ACC112 (cell line): Measurements from ENCODE around the gene LDLRAD3.

Source experiments
- H2AFZ ChIP-seq: fragments of 200-600 bp; sonication (generic); one replicate; pipeline ENCODE4 v1.6.0; 2017; ENCODE audit warnings: antibody characterized with exemption, low read length; ENCODE audit not compliant: unreplicated experiment
- H3K27ac ChIP-seq: fragments of 200-600 bp; sonication (generic); 2 replicates; pipeline ENCODE4 v1.5.1; 2014; ENCODE audit warnings: low read depth, mild to moderate bottlenecking, antibody characterized with exemption, low read length, moderate library complexity
- H3K27me3 ChIP-seq: fragments of 200-600 bp; sonication (generic); 2 replicates; pipeline ENCODE4 v1.6.1; 2014; ENCODE audit warnings: mild to moderate bottlenecking, antibody characterized with exemption, low read length, moderate library complexity, mixed read lengths; ENCODE audit not compliant: insufficient read depth
- H3K36me3 ChIP-seq: fragments of 200-600 bp; sonication (generic); 2 replicates; pipeline ENCODE4 v1.6.1; 2016; ENCODE audit warnings: mild to moderate bottlenecking, antibody characterized with exemption, low read length, moderate library complexity, mixed read lengths; ENCODE audit not compliant: insufficient read depth
- H3K4me1 ChIP-seq: fragments of 200-600 bp; sonication (generic); one replicate; pipeline ENCODE4 v1.6.1; 2016; ENCODE audit warnings: low read length, mixed read lengths; ENCODE audit not compliant: insufficient read depth, unreplicated experiment, control insufficient read depth
- H3K4me3 ChIP-seq: fragments of 200-600 bp; sonication (generic); 2 replicates; pipeline ENCODE4 v1.5.1; 2014; ENCODE audit warnings: mild to moderate bottlenecking, low read depth, low read length
- H3K79me2 ChIP-seq: fragments of 200-600 bp; sonication (generic); one replicate; pipeline ENCODE4 v1.6.0; 2016; ENCODE audit warnings: low read length; ENCODE audit not compliant: control insufficient read depth, unreplicated experiment, insufficient read depth

LDLRAD3 gene

GRCh38 chr11:36161572-36161971, 217.7 kb downstream of the LDLRAD3 start:
- Histone ChIP-seq H3K79me2 (no peaks in the 10 kb centered on the region), H3K27me3 (no peaks in the 10 kb centered on the region), H3K4me3 (no peak overlapping the region), H3K4me1 (peaks cover 24% of the 10 kb centered on the region), H3K27ac (no peak overlapping the region), H3K36me3 (no peaks in the 10 kb centered on the region), H2AFZ (no peak overlapping the region)

GRCh38 chr11:36162006-36162882, 218.4 kb downstream of the LDLRAD3 start:
- no peak overlapping the region for H2AFZ ChIP-seq
- peaks cover 18% of the 10 kb centered on the region for H3K4me1 ChIP-seq
- H3K79me2 ChIP-seq: no peaks in the 10 kb centered on the region
- H3K36me3 ChIP-seq: no peaks in the 10 kb centered on the region
- no peak overlapping the region for H3K4me3 ChIP-seq
- no peak overlapping the region for H3K27ac ChIP-seq
- no peaks in the 10 kb centered on the region for H3K27me3 ChIP-seq

GRCh38 chr11:36162883-36163434, 219.1 kb downstream of the LDLRAD3 start:
- Histone ChIP-seq H2AFZ (no peak overlapping the region), H3K79me2 (no peaks in the 10 kb centered on the region), H3K36me3 (no peaks in the 10 kb centered on the region), H3K27ac (no peak overlapping the region), H3K4me3 (no peak overlapping the region), H3K27me3 (no peaks in the 10 kb centered on the region), H3K4me1 (peaks cover 11% of the 10 kb centered on the region)

DNA sequence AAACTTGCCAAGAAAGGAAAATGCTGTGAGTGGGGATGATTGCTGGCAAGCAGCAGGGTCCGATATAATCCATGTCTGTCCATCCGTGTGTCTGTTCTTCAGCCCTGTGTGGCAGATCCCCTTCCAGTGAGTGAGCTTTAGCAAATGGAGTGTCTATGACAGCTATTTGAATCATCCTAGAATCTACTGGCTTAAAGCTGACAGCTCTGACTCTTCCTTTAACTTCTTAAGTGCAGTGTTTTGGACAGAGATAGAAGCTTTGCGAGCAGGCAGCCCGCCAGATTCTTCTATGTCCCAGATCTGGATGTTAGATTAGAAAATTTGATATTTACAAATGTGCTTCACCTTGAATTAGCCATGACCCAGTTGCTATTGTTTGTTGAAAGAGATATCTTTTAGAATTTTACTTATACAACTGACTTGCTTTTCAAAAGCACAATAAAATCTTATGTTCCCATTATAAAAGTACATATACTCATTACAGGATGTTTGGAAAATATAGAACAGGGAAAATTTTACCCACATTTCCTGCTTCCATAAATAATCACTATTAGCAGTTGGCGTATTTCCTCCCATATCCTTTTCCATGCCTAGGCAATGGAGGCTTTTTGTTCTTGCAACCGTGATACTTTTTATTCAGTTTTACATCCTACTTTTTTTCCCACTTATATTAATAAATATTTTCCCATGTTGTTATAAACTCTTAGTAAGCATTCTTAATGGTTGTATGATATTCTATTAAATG, 220.8 kb downstream of the LDLRAD3 start:
- Histone ChIP-seq H3K4me1 (peaks cover 7% of the 10 kb centered on the region), H3K27ac (no peak overlapping the region), H3K79me2 (no peaks in the 10 kb centered on the region), H2AFZ (no peak overlapping the region), H3K4me3 (no peak overlapping the region), H3K36me3 (no peaks in the 10 kb centered on the region), H3K27me3 (no peaks in the 10 kb centered on the region)

GRCh38 chr11:36165621-36166397, 221.9 kb downstream of the LDLRAD3 start:
- Histone ChIP-seq H3K27me3 (no peaks in the 10 kb centered on the region), H3K27ac (no peak overlapping the region), H3K36me3 (peaks cover 2% of the 10 kb centered on the region; the same call in 1 of the 2 replicates), H2AFZ (no peak overlapping the region), H3K4me1 (peaks cover 7% of the 10 kb centered on the region), H3K79me2 (no peaks in the 10 kb centered on the region), H3K4me3 (no peak overlapping the region)

GRCh38 chr11:36167073-36167472, 223.2 kb downstream of the LDLRAD3 start:
- Histone ChIP-seq H3K36me3 (peaks cover 4% of the 10 kb centered on the region; the same call in 1 of the 2 replicates), H3K4me1 (peaks cover 7% of the 10 kb centered on the region), H3K27ac (no peak overlapping the region), H3K4me3 (no peak overlapping the region), H3K27me3 (no peaks in the 10 kb centered on the region), H2AFZ (no peak overlapping the region), H3K79me2 (no peaks in the 10 kb centered on the region)

- Histone ChIP-seq H3K4me3 (no peak overlapping the region), H3K4me1 (peaks cover 7% of the 10 kb centered on the region), H3K27ac (no peak overlapping the region), H3K36me3 (peaks cover 4% of the 10 kb centered on the region; the same call in 1 of the 2 replicates), H3K27me3 (no peaks in the 10 kb centered on the region), H2AFZ (no peak overlapping the region), H3K79me2 (no peaks in the 10 kb centered on the region)
Measured at GRCh38 chr11:36167729-36168128, 223.9 kb downstream of the LDLRAD3 start.

- Histone ChIP-seq H3K4me3 (no peak overlapping the region), H2AFZ (no peak overlapping the region), H3K27me3 (no peaks in the 10 kb centered on the region), H3K4me1 (no peaks in the 10 kb centered on the region), H3K27ac (no peak overlapping the region), H3K36me3 (no peaks in the 10 kb centered on the region), H3K79me2 (no peaks in the 10 kb centered on the region)
Measured at GRCh38 chr11:36177836-36178235, 234.0 kb downstream of the LDLRAD3 start.

DNA sequence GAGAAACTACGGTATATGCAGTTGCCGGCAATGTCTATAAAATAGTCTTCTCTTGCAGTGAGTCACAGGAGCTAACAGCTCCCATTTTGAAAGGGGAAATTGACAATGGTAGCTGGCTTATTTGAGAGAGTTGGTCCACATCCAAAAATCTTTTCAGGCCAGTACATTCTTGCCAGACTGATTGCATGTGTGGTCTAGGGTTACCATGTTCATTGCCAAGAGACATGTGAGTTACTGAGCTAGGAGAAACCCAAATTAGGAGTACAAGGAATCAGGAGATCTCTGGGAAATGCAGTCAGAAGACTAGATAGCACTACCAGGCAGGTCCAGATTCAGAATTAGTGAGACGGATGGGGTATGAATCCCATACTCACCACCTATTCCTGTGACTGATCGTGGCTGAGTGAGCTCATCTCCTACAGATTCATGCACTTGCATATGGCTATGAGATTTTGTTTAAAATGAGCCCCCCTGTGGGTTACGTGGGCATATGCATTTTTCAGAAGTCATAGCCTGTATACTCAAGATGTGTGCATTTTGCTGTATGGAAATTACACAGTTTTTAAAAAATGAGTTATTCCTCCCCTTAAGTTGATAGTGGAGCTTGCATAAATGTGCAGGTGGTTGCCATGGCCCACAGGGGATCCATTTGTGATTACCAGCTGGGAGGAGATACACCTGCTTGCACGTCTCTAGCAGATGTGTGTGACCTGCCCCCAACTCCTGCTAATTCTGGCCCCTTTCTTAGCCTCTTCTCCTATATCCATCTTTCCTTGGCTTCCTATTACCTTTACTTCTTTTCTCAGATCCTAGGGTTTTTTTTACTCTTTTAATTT, 242.7 kb downstream of the LDLRAD3 start:
- H2AFZ ChIP-seq: no peak overlapping the region

More for the DNA sequence above, 242.7 kb downstream of the LDLRAD3 start:
- Histone ChIP-seq H3K36me3 (0 out of 2 replicates have a peak, but pooled peaks cover 7% of the 10 kb centered on the region), H3K79me2 (no peaks in the 10 kb centered on the region), H3K4me1 (peaks cover 11% of the 10 kb centered on the region), H3K27me3 (no peaks in the 10 kb centered on the region), H3K27ac (no peak overlapping the region), H3K4me3 (no peak overlapping the region)
